ENCODE results near the gene FYN.

FYN gene

GRCh38 chr6:111674883-111675282, 198.4 kb downstream of the FYN start:
- Mint-ChIP-seq H3K36me3 (peaks cover 17% of the 10 kb centered on the region), H3K27me3 (no peaks in the 10 kb centered on the region), H3K4me3 (no peak overlapping the region), H3K4me1 (ENCODE audit: low read depth) (peaks cover 39% of the 10 kb centered on the region), H3K27ac (peak overlapping the region; percentile 65), H3K9me3 (ENCODE audit: low read depth) (no peaks in the 10 kb centered on the region)

- H3K4me3 Mint-ChIP-seq = no peak overlapping the region
- peaks cover 35% of the 10 kb centered on the region for H3K4me1 Mint-ChIP-seq (ENCODE audit: low read depth)
- H3K9me3 Mint-ChIP-seq (ENCODE audit: low read depth) = no peaks in the 10 kb centered on the region
- no peaks in the 10 kb centered on the region for H3K27me3 Mint-ChIP-seq
- peaks cover 17% of the 10 kb centered on the region for H3K36me3 Mint-ChIP-seq
- peak overlapping the region; percentile 66 for H3K27ac Mint-ChIP-seq
These were observed 198.8 kb downstream of the FYN start for GRCh38 chr6:111674413-111674812.

- H3K27ac Mint-ChIP-seq = peak overlapping the region; percentile 66
- peaks cover 16% of the 10 kb centered on the region for H3K36me3 Mint-ChIP-seq
- H3K9me3 Mint-ChIP-seq (ENCODE audit: low read depth) = no peaks in the 10 kb centered on the region
- H3K4me1 Mint-ChIP-seq (ENCODE audit: low read depth) = peaks cover 31% of the 10 kb centered on the region
- H3K27me3 Mint-ChIP-seq = no peaks in the 10 kb centered on the region
- no peak overlapping the region for H3K4me3 Mint-ChIP-seq
These were observed 199.3 kb downstream of the FYN start for GRCh38 chr6:111673937-111674336.

DNA sequence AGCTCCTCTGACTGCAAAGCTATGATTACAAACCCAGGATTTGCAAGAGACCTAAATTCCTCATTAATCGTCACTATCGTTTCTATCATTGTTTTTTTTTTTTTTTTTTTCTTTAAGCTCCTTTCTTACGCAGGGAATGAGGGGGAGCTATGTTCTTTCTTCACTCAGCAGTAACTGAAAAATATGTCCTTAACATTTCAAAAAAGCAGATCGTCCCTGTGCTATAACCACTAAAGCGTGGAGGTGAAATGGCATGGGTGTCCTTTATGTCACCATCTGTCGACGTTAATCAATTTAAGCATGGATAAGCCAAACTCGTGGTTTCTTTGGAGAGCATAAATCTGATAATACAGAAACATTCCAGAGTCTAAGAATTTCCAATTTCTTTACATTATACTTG, 199.7 kb downstream of the FYN start:
- peaks cover 27% of the 10 kb centered on the region for H3K4me1 Mint-ChIP-seq (ENCODE audit: low read depth)
- peaks cover 12% of the 10 kb centered on the region for H3K36me3 Mint-ChIP-seq
- peak overlapping the region; percentile 12 for H3K27ac Mint-ChIP-seq
- H3K27me3 Mint-ChIP-seq = no peaks in the 10 kb centered on the region
- no peak overlapping the region for H3K4me3 Mint-ChIP-seq
- no peaks in the 10 kb centered on the region for H3K9me3 Mint-ChIP-seq (ENCODE audit: low read depth)

- Mint-ChIP-seq H3K4me1 (ENCODE audit: low read depth) (peaks cover 22% of the 10 kb centered on the region), H3K27me3 (no peaks in the 10 kb centered on the region), H3K4me3 (no peak overlapping the region), H3K9me3 (ENCODE audit: low read depth) (no peaks in the 10 kb centered on the region), H3K27ac (no peak overlapping the region), H3K36me3 (peaks cover 14% of the 10 kb centered on the region)
These were observed 200.3 kb downstream of the FYN start for GRCh38 chr6:111672761-111673450.

GRCh38 chr6:111669326-111669725, 203.9 kb downstream of the FYN start:
- H3K36me3 Mint-ChIP-seq = peaks cover 15% of the 10 kb centered on the region
- H3K9me3 Mint-ChIP-seq (ENCODE audit: low read depth) = no peaks in the 10 kb centered on the region
- no peak overlapping the region for H3K4me3 Mint-ChIP-seq
- no peaks in the 10 kb centered on the region for H3K27me3 Mint-ChIP-seq
- peaks cover 1% of the 10 kb centered on the region for H3K4me1 Mint-ChIP-seq (ENCODE audit: low read depth)
- peak overlapping the region; percentile 64 for H3K27ac Mint-ChIP-seq

GRCh38 chr6:111668410-111668809, 204.8 kb downstream of the FYN start:
- peak overlapping the region; percentile 64 for H3K27ac Mint-ChIP-seq

DNA sequence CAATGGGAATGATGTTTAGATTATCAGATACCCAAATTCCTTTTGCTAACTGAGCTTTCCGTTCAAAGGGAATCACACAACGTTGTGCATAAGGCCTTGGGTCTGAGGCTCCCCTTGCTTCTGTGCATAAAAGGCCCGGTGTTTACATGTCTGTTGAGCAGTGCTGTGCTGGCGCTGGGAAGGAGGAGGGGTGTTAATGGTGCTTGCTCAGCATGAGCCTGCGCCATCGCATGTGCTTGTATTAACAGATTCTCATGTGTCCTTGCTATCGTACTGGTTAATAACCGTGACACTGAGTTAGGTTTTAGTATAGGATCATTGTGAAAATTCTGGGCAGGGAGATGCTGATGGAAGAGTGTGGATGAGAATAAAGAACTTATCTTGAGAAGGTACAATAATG, 205.3 kb downstream of the FYN start:
- Mint-ChIP-seq H3K36me3 (peaks cover 8% of the 10 kb centered on the region), H3K27ac (peak overlapping the region; percentile 64), H3K4me3 (no peak overlapping the region), H3K27me3 (no peaks in the 10 kb centered on the region), H3K9me3 (ENCODE audit: low read depth) (no peaks in the 10 kb centered on the region), H3K4me1 (ENCODE audit: low read depth) (peaks cover 1% of the 10 kb centered on the region)

More at GRCh38 chr6:111668410-111668809, 204.8 kb downstream of the FYN start:
- Mint-ChIP-seq H3K4me1 (ENCODE audit: low read depth) (peaks cover 1% of the 10 kb centered on the region), H3K4me3 (no peak overlapping the region), H3K36me3 (peaks cover 12% of the 10 kb centered on the region), H3K27me3 (no peaks in the 10 kb centered on the region), H3K9me3 (ENCODE audit: low read depth) (no peaks in the 10 kb centered on the region)

DNA sequence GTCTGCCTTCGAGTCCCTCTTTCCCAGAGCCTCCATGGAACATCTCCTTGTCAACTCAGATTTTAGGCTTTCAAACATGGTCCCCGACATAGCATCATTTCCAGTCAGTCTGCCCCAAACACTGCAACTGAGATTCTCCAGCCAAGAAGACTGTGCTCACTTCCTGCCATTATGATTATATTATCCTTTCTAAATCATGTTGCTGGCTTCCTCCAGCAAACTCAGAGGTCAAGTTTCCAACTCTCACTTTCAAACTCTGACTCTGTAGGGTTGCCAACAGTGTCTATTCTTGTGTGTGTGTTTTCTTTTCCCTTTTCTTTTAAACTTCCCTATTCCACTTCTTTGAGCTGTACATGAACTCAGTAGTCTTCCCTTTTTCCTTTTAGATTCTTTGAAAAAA, 206.4 kb downstream of the FYN start:
- Mint-ChIP-seq H3K27me3 (no peaks in the 10 kb centered on the region), H3K36me3 (peaks cover 10% of the 10 kb centered on the region), H3K4me3 (no peak overlapping the region), H3K9me3 (ENCODE audit: low read depth) (no peaks in the 10 kb centered on the region), H3K27ac (peak overlapping the region; percentile 86), H3K4me1 (ENCODE audit: low read depth) (peaks cover 1% of the 10 kb centered on the region)

DNA sequence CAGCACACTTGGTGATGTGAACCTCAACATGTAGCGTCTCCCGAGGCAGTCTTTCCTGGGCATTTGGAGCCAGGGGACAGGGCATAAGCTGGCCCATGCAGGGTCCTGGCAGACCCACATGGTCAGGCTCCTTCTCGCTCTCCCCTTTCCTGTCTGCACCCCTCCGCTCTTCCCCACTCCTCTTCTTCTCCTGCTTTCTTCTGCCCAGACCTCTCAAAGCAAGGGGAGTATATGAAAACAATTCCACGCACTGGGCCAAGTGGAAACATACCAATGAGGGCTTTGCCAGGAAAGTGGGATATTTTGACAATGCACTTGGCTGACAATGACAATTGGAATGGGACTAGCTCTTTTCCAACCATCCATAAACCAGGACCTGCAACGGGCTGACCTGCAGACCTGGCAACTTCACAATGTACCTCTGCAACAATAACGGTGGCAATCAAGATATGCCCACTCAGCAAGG, 208.7 kb downstream of the FYN start:
- H3K27ac Mint-ChIP-seq = peak overlapping the region; percentile 85
- peaks cover 1% of the 10 kb centered on the region for H3K4me1 Mint-ChIP-seq (ENCODE audit: low read depth)
- peaks cover 11% of the 10 kb centered on the region for H3K36me3 Mint-ChIP-seq
- no peak overlapping the region for H3K4me3 Mint-ChIP-seq
- H3K9me3 Mint-ChIP-seq (ENCODE audit: low read depth) = no peaks in the 10 kb centered on the region
- H3K27me3 Mint-ChIP-seq = no peaks in the 10 kb centered on the region

GRCh38 chr6:111663692-111664564, 209.3 kb downstream of the FYN start:
- Mint-ChIP-seq H3K27me3 (no peaks in the 10 kb centered on the region), H3K36me3 (peaks cover 11% of the 10 kb centered on the region), H3K27ac (peak overlapping the region; percentile 85), H3K4me3 (no peak overlapping the region), H3K4me1 (ENCODE audit: low read depth) (peaks cover 1% of the 10 kb centered on the region), H3K9me3 (ENCODE audit: low read depth) (no peaks in the 10 kb centered on the region)

DNA sequence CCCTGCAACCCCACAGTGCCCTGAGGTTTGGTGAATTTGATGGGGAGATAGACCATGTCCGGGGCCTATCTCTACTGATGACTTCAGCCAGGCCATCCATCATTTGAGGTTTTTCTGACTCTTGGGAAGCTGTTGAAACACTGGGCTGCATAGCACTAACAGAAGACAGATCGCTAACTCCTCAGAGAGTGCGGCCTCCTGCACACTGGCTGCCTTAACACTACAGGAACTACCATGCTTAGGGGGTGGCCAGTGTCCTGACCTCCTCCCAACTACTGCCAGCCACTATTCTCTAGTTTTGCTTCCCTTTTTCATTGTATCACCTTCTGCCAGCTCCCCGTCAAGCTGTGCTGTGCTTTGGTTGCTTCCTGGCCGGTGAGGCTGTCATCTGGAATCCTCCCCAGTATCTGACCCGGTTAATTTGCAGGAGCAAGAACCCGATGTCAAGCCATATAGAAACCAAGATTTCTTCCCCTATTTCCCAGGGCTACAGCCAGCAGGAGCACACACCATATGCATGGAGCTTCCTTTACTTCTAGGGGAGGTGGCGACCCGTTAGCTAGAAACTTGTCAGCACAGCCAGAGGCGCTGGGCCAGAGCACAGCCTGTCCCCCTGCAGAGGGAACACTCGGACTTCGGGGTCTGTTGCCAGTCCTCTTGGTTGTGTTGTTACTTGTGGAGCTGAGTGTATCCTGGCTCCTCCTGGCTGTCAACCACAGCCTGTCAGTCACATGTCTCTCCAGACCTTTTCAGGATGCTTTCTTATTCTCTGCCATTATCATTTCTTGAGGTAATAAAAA, 210.3 kb downstream of the FYN start:
- H3K9me3 Mint-ChIP-seq (ENCODE audit: low read depth) = no peaks in the 10 kb centered on the region
- H3K27me3 Mint-ChIP-seq = no peaks in the 10 kb centered on the region
- no peak overlapping the region for H3K4me3 Mint-ChIP-seq
- peaks cover 10% of the 10 kb centered on the region for H3K36me3 Mint-ChIP-seq
- peak overlapping the region; percentile 85 for H3K27ac Mint-ChIP-seq
- H3K4me1 Mint-ChIP-seq (ENCODE audit: low read depth) = peaks cover 1% of the 10 kb centered on the region

GRCh38 chr6:111662072-111662793, 211.0 kb downstream of the FYN start:
- no peaks in the 10 kb centered on the region for H3K9me3 Mint-ChIP-seq (ENCODE audit: low read depth)
- H3K4me1 Mint-ChIP-seq (ENCODE audit: low read depth) = peaks cover 1% of the 10 kb centered on the region
- peak overlapping the region; percentile 85 for H3K27ac Mint-ChIP-seq
- peaks cover 9% of the 10 kb centered on the region for H3K36me3 Mint-ChIP-seq
- H3K4me3 Mint-ChIP-seq = no peak overlapping the region
- no peaks in the 10 kb centered on the region for H3K27me3 Mint-ChIP-seq

DNA sequence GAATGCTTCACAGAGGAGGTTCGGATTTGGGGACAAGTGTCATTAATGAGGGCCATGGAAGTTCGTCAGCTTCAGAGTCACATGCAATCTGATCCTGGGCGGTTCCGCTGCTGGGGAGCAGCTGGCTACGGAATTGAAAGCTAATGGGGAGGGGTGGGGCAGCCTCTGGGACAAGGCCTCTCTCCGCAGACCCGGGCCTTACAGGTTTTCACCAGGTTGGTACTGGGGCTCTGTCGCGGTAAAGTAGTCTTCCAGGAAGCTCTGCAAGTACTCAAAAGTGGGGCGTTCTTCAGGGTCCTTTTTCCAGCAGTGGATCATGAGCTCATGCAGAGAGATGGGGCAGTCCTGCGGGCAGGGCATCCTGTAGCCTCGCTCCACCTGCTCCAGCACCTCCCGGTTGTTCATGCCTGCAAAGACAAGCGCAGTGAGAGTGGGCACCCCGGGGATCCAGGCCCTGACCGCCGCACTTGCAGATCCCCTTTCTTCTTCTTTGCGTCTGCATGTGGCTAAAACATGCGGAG, 211.7 kb downstream of the FYN start:
- no peaks in the 10 kb centered on the region for H3K27me3 Mint-ChIP-seq
- peaks cover 5% of the 10 kb centered on the region for H3K36me3 Mint-ChIP-seq
- H3K9me3 Mint-ChIP-seq (ENCODE audit: low read depth) = no peaks in the 10 kb centered on the region
- H3K4me3 Mint-ChIP-seq = no peak overlapping the region
- H3K4me1 Mint-ChIP-seq (ENCODE audit: low read depth) = no peaks in the 10 kb centered on the region
- H3K27ac Mint-ChIP-seq = peak overlapping the region; percentile 72
